Left kidney (tissue), 8 donors: ENCODE results near the gene CRYAA. TPM values are rescaled to one million over a fixed set of nuclear protein-coding genes. Genes with fewer than 3 reads are reported as not detected.
"Not testable (repeated sequence)": the region's sequence is repeated elsewhere in the genome, so short reads cannot be mapped to it uniquely, and the experiment has no call there.

ENCODE experiments used
- DNase-seq: peaks from one replicate; pipeline ENCODE4 v3.0.0-alpha.2; 2013
- long read RNA-seq, 8 donors: transcript quantifications; one replicate each; lab custom pipeline, GENCODE V29; 2026
- polyA plus RNA-seq: library from polyadenylated mRNA; unstranded; fragments of 120-200 nt; gene quantifications from one replicate; pipeline ENCODE4 v1.2.1, GENCODE V29; 2013; ENCODE audit not compliant: insufficient read length

The CRYAA gene
- polyA plus RNA-seq: 0.22 TPM
- long read RNA-seq, donor 1: 0 reads
- long read RNA-seq, donor 2: 0 reads
- long read RNA-seq, donor 3, partial matches to known transcripts: 0 of 1 reads
- long read RNA-seq, donor 3, other reads (novel, unspliced or antisense): 0 of 1 reads
- long read RNA-seq, donor 4: 0 reads
- long read RNA-seq, donor 5: 0 reads
- long read RNA-seq, donor 6: 0 reads
- long read RNA-seq, donor 7: 0 reads
- long read RNA-seq, donor 8: 0 reads

GRCh38 chr21:43168708-43169107 is at the start of gene CRYAA:
Gene CRYAA (plus strand): TSS chr21:43169008. CDS start chr21:43169100, 92 bp downstream.
- not testable (repeated sequence) for DNase-seq

GRCh38 chr21:43130094-43130493 is 38.7 kb upstream of the CRYAA start:
- DNase-seq: not testable (repeated sequence)

- not testable (repeated sequence) for DNase-seq
Observed at GRCh38 chr21:43134520-43134919, 34.3 kb upstream of the CRYAA start.

- not testable (repeated sequence) for DNase-seq
Observed at GRCh38 chr21:43138944-43139343, 29.9 kb upstream of the CRYAA start.

- DNase-seq: not testable (repeated sequence)
Observed at GRCh38 chr21:43141407-43141806, 27.4 kb upstream of the CRYAA start.

- not testable (repeated sequence) for DNase-seq
Observed at GRCh38 chr21:43146637-43147036, 22.2 kb upstream of the CRYAA start.

GRCh38 chr21:43147999-43148398 is 20.8 kb upstream of the CRYAA start:
- not testable (repeated sequence) for DNase-seq

GRCh38 chr21:43149344-43149743 is 19.5 kb upstream of the CRYAA start:
- DNase-seq: not testable (repeated sequence)

GRCh38 chr21:43153601-43154000 is 15.2 kb upstream of the CRYAA start:
- not testable (repeated sequence) for DNase-seq

- not testable (repeated sequence) for DNase-seq
Observed at GRCh38 chr21:43159279-43160175, 9.3 kb upstream of the CRYAA start.

GRCh38 chr21:43161826-43162707 is 6.7 kb upstream of the CRYAA start:
- DNase-seq: not testable (repeated sequence)

- not testable (repeated sequence) for DNase-seq
Observed at GRCh38 chr21:43162708-43163205, 6.1 kb upstream of the CRYAA start.

GRCh38 chr21:43164823-43165222 is 4.0 kb upstream of the CRYAA start:
- DNase-seq: not testable (repeated sequence)

- DNase-seq: not testable (repeated sequence)
Observed at GRCh38 chr21:43165734-43166133, 3.1 kb upstream of the CRYAA start.

- DNase-seq: not testable (repeated sequence)
Observed at GRCh38 chr21:43169230-43169886, 550 bp downstream of the CRYAA start.

GRCh38 chr21:43169891-43170290 is 1.1 kb downstream of the CRYAA start:
- DNase-seq: not testable (repeated sequence)

GRCh38 chr21:43172812-43173211 is 4.0 kb downstream of the CRYAA start:
- not testable (repeated sequence) for DNase-seq

GRCh38 chr21:43173438-43173837 is 4.6 kb downstream of the CRYAA start:
- DNase-seq: not testable (repeated sequence)

- DNase-seq: not testable (repeated sequence)
Observed at GRCh38 chr21:43173930-43174329, 5.1 kb downstream of the CRYAA start.

- DNase-seq: not testable (repeated sequence)
Observed at GRCh38 chr21:43174998-43175397, 6.2 kb downstream of the CRYAA start.

- not testable (repeated sequence) for DNase-seq
Observed at GRCh38 chr21:43176621-43177020, 7.8 kb downstream of the CRYAA start.
